ENCODE results near the gene TIMM50.
"Not testable (repeated sequence)": the region's sequence is repeated elsewhere in the genome, so short reads cannot be mapped to it uniquely, and the experiment has no call there.

Gene TIMM50

DNA sequence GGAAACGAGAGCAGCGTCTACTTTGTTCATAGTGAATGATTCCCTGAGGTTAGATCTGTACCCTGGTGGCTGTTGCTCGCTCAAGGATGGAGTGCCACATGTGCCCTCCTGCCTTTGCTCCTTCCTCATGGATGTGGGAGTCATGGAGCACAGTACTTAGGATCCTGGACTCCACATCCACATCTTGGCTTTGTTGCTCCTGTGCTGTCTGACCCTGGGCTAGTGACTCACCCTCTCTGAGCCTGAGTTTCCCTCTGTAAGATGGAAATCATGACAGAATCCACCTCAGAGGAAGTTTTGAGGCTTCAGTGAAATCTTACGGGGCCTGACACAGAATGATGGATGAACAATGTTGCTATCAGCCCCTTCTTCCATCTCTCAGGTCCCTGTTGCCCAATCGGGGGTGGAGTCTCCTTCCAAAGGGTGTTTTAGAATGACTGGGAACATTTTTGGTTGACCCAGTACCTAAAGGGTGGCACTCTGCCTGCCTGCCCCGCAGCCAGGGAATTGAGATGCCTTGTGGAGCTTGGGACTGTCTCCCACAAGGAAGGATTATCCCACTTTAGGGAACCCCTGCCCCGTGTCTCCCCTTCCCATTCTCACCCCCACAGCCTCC lies 9.8 kb upstream of the TIMM50 start:
- no peak for DNase-seq

DNA sequence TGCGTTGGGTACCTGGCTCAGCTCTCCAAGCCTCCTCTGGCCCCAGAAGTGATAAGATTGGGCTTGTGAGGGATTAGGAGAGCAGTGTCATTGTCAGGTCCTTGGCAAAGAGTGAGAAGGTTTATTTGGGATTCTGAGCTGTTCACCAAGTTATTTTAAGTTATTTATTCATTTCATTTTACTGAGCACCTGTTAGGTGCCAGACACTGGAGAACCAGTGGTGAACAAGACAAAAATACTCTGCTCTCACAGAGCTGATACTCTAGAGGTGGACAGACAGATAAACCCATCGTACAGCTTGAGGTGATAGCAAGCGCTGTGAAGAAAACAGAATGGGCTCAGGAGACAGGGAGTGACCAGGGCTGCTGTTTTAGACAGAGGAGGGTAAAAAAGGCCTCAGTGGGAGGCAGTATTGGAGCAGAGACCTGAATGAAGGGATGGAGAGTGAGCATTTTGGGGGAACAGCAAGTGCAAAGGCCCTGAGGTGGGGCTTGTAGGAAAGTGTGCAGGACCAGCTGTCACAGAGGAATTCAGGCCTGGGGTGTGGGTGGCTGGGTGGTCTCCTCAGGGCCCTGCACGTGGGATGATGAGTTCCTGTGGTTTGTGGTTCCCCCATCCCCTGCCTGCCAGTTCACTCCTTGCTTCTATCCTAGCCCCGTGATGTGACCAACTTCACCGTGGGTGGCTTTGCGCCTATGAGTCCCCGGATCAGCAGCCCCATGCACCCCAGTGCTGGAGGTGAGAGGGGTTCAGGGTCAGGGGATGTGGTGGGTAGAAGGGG lies 8.7 kb upstream of the TIMM50 start:
- DNase-seq, result no peak

DNA sequence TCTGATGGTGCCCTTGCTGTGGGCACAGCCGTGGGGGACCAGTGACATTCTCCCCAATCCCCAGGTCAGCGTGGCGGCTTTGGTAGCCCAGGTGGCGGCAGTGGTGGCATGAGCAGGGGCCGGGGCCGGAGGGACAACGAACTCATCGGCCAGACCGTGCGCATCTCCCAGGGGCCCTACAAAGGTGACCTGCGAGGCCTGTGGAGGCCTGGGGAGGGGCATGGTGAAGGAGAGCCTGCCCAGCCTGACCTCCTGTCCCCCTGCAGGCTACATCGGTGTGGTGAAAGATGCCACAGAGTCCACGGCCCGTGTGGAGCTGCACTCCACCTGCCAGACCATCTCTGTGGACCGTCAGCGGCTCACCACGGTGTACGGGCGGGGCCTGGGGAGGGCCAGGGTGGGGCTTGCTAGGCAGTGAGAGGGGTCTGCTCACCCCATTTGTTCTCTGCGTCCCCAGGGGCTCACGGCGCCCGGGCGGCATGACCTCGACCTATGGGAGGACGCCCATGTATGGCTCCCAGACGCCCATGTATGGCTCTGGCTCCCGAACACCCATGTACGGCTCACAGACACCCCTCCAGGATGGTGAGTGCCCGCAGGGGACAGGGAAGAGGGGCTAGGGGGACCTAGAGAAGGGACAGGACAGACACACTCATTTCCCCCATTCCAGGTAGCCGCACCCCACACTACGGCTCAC lies 7.7 kb upstream of the TIMM50 start:
- no peak for DNase-seq

DNA sequence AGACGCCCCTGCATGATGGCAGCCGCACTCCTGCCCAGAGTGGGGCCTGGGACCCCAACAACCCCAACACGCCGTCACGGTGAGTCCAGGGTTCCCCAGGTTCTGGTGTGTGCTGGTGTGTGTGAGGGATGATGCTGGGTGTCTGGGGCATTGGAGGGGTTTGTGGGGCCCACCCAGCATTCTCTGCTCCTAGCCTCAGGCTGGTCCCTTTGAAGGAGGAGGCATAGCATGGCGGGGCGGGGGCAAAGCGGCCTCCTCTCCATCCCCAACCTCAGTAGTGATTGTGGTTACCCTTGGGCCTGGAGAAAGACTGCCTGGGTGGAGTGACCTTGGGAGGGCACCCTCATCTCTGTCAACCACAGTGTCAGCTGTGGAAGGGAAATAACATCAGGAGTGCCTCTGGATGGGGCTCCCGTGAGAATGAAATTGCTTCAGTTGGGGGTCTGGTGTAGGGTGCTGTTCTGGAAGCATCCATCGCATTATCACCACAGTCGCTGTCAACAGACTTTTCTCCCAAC lies 7.1 kb upstream of the TIMM50 start:
- no peak for DNase-seq

DNA sequence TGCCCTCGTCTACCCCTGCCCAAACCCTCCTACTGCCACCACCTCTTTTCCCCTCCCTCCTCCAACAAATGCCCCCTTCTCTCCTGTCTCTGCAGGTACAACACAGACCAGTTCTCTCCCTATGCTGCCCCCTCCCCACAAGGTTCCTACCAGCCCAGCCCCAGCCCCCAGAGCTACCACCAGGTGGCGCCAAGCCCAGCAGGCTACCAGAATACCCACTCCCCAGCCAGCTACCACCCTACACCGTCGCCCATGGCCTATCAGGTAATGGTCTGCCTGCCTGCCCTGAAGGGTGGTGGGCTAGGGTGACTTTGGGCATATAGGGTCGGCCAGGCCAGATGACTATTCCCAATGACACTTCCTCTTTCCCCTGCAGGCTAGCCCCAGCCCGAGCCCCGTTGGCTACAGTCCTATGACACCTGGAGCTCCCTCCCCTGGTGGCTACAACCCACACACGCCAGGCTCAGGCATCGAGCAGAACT lies 6.5 kb upstream of the TIMM50 start:
- peak; percentile 72 for DNase-seq

DNA sequence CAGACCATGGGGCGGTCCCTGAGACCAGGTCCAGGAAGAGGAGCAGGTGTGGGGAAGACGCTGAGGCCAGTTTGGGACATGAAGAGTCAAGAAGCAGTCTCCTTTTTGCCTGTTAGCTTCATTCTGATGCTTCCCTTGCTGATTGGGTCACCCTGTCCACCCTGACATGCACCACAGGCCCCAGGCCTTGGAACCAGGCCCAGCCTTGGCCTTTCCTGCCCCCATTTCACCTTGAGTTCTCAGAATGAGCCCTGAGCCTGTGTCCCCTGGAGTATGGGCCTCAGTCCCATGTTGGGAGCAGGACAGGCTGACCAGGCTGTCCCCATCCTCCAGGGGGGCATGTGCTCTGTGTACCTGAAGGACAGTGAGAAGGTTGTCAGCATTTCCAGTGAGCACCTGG lies 4.9 kb upstream of the TIMM50 start:
- DNase-seq, result no peak

DNA sequence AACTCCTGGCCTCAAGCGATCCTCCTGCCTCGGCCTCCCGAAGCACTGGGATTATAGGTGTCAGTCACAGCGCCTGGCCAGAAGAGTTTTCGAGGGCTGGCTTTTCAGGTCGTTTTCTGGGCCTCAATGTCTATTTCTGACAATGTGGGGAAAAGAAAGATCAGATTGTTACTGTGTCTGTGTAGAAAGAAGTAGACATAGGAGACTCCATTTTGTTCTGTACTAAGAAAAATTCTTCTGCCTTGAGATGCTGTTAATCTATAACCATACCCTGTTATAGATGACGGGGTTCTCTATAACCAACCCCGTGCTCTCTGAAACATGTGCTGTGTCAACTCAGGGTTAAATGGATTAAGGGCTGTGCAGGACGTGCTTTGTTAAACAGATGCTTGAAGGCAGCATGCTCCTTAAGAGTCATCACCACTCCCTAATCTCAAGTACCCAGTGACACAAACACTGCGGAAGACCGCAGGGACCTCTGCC lies 1.3 kb upstream of the TIMM50 start:
- not testable (repeated sequence) for DNase-seq

DNA sequence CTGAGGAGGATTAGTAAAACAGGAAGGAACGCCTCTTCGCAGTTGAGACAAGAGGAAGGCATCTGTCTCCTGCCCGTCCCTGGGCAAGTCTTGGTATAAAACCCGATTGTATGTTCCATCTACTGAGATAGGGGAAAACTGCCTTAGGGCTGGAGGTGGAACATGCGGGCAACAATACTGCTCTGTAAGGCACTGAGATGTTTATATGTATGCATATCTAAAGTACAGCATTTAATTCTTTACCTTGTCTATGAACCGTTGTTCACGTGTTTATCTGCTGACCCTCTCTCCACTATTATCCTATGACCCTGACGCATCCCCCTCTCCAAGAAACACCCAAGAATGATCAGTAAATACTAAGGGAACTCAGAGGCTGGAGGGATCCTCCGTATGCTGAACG lies 722 bp upstream of the TIMM50 start:
- DNase-seq, result no peak

DNA sequence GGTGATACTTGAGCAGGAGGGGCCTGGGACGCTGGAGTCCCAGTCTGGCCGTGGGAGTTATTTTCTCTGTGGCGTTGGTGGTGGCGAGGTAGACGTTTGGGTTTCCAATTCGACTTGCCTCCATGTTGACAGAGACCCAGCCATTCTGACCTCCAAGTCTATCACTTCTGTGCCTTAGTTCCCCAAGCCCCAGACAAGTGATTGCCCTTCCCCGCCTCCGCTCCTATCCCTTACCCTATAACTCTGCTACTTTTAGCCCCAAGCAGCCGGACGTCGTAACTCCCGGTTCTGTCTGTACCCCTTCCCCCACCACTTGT lies 549 bp downstream of the TIMM50 start:
- no peak for DNase-seq

DNA sequence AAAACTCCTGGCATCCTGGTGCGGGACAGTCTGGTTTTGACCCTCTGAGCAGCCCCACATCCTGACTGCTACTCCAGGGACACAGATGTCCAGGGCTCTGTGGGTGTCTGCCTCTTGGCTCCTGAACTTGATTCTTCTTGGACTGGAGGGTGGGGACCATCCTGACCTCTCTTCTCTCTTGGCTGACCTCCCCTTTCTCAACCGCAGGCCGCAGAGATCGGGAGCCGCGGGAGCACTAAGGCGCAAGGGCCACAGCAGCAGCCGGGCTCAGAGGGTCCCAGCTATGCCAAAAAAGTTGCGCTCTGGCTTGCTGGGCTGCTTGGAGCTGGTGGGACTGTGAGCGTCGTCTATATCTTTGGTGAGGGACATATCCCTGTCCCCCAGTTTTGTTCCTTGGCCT lies 1.0 kb downstream of the TIMM50 start:
- DNase-seq, result no peak

DNA sequence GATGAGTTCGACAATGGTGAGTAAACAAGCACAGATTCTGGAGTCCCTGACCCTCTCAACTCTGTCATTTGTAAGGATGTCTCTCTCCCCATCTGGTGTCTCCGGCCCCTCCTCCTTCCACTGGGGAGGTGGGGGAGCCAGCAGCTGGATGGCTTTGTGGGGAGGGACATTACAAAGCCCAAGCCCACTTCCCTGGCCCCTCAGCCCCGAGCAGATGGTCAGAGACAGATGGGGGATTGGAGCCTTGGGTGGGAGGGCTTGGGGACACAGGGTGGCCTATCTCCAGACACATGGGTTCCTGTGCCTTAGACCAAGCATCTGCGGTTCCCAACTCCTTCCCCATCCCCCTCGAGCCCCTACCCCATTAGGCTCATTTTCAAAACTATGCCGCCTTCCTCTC lies 2.5 kb downstream of the TIMM50 start:
- DNase-seq, result no peak

DNA sequence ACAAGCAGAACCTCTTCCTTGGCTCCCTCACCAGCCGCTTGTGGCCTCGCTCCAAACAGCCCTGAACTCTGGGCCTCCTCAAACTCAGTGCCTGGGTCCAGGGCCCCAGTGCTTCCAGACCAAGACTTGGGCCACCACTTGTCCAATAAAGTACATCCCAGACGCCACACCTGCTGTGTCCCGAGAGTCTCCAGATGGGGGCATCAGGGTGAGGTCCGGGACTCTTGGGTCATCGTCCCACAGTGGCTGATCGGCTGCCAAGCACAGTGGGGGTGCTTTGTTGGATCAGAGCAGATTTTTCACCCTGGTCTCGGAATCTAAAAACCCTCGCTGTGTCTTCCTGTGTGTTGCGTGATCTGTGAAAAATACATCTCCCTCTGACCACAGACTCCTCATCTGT lies 9.1 kb downstream of the TIMM50 start:
- no peak for DNase-seq

DNA sequence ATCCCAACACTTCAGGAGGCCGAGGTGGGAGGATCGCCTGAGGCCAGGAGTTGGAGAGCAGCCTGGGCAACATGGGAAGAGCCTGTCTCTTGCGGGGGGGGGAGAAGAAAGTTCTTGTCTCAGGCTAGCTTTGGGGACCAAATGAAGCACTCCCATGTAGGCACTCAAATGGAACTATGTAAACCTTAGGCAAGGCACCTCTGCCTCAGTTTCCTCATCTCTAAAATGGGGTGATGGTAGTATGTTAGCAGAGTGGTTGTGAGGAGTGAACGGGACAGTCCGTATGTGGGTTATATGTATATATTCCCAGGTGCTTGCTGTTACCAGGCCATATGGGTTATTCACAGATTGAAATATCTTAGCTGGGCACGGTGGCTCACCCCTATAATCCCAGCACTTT lies 11.6 kb downstream of the TIMM50 start:
- no peak for DNase-seq

DNA sequence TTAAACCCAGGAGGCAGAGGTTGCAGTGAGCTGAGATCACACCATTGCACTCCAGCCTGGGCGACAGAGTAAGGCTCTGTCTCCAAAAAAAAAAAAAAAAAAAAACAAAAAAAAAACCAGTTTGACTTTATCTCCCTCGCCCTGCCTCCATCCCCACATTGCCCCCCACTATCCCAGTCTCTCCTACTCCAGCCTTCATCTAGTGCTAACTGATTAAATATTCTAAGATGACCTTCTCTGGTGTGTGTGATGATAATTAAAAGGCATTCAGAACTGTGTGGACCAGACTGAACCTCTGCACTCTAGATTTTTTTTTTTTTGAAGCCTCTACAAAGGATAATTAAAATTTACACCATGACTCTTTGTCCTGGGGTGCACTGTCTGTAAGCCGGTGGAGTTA lies 12.2 kb downstream of the TIMM50 start:
- no peak for DNase-seq

DNA sequence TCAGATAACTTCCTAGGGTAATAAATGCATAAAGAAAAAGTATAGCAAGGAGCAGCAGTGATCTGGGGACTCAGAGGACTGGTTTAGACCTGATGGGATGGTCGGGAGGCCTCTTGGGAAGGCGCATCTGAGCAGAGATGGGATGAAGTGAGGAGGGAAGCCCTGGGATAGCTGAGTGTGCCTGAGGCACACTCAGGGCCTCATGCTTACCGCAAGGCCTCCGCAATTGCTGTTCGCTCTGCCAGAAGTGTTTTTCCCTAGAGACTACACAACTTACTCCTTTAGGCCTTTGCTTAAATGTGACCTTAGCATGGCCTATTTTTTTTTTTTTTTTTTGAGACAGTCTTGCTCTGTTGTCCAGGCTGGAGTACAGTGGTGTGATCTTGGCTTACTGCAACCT lies 14.0 kb downstream of the TIMM50 start:
- DNase-seq, result no peak

DNA sequence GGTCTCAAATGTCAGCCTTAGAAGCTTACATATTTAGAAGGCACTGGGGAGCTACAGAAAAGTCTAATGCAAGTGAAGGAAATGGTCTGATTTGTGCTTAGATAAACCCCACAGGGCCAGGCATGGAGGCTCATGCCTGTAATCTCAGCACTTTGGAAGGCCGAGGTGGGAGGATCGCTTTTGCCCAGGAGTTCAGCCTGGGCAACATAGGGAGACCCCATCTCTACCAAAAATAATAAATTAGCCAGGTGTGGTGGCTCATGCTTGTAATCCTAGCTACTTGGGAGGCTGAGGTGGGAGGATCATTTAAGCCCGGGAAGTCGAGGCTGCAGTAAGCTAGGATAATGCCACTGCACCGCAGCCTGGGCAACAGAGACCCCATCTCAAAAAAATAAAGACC lies 15.4 kb downstream of the TIMM50 start:
- no peak for DNase-seq

DNA sequence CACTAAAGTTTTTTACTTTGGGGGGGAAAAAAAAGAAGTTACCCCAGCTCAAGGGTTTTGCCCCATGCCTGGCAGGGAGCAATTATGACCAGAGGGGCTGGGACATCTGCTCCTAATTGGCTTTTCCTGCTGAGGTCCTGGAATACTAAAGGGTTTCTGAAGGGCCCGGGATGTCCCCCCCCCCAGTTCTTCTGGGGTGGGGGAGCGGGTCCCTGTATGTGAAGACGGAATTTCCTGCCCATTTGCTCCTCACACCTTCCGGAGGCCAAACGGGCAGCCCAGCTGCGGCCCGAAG lies 17.0 kb downstream of the TIMM50 start:
- DNase-seq, result no peak

DNA sequence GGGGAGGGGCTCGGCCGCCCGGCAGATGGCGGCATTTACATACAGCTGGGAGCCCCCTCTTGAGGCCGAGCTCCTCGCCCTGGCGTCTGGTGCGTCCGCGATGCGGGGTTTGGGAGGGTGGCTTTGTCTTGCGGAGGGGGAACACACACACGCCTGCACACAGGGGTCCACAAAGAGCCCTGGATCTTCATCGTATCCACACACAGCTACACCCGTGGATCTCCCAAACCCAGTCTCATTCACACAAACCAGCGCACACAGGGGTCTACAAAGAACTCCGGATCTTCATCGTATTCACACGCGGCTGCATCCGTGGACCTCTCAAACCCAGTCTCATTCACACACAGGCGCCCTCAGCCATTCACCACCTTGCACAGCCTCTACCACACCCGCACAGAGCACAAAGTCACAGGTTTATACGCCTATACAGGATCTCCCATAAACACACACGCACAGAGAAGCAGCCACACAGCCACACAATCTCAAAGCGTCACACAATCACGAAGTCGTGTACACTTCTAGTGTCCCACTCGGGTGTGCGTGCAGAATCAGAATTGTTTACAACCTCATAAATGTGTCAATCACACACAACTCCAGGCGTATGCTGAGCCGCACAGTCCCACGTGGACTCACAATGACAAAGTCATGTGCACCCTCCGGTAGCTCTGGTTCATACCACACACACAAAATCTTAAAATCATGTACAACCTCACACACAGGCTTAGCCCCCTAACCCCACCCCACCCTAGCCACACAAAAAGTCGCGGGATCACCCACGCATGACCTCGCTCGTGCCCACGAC lies 17.6 kb downstream of the TIMM50 start:
- no peak for DNase-seq

DNA sequence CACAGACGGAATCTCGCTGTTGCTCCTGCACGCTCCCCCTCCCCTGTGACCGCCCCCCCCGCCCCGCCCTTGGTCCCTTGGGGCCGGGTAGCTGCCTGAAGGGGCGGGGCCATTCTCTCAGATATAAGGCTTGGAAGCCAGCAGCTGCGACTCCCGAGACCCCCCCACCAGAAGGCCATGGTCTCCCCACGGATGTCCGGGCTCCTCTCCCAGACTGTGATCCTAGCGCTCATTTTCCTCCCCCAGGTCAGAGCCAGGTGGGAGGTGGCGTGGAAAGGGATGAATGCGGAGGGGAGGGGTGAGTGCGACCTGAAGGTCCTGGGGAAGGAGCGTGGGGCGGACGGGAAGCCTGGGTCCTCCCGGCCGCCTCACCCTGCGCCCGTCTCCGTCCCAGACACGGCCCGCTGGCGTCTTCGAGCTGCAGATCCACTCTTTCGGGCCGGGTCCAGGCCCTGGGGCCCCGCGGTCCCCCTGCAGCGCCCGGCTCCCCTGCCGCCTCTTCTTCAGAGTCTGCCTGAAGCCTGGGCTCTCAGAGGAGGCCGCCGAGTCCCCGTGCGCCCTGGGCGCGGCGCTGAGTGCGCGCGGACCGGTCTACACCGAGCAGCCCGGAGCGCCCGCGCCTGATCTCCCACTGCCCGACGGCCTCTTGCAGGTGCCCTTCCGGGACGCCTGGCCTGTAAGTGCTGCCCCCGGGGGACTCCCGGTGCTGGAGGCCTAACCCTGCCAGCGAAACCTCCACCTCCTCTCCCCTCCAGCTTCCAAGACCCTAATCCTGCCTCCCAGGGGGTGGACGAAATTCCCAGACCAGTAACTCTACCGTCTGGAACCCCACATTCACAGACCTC lies 18.4 kb downstream of the TIMM50 start, which contains the start of gene DLL3:
Gene DLL3 (plus strand): TSS at position 150 of the 845 bp plus-strand sequence. CDS start 28 bp downstream, at position 178.
- DNase-seq, result no peak

DNA sequence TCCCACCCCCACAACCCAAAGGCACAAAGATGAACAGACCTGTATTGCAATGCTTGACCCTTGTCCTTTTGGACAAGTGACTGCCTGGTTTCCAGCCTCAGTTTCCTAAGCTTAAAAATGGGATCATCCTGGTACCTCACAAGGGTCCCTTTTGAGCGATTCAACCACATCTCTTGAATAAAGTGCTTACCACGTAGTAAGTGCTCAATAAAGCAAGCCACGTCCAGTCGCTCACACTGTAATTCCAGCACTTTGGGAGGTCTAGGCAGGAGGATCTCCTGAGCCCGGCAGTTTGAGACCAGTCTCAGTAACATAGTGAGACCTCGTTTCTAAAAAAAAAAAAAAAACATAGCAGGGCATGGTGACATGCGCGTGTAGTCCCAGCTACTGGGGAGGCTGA lies 19.3 kb downstream of the TIMM50 start:
- no peak for DNase-seq

DNA sequence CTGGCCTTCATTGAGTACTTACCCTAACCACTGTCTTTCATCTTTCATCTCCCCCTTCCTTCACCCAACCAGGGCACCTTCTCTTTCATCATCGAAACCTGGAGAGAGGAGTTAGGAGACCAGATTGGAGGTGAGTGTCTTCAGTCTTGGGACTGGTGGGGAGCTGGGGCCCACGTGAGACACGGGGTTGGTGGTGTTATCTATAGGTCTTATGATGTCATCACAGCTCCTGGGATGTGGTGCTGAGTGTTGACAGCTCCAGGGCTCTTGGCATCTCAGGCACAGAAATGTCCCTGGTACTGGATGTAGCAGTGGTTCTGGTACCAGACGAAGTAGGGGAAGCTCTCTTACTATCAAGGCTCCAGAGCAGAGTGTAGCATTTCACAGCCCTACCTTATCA lies 19.9 kb downstream of the TIMM50 start:
- DNase-seq, result no peak

DNA sequence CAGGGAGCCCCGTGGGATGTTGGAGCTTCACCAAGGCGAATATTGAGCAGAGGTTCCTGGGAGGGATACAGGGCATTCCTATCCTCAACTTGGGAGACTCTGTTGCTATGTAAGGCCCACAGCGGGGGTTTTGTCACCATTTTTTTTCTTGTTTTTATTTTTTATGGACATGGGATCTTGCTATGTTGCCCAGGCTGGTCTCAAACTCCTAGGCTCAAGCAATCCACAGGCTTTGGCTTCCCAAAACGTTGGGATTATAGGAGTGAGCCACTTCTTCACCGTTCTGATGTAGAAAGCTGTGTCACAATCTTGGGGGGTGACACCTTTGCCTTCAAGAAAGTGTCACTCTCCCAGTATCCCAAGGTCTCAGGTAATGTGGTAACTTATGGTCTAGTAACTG lies 20.7 kb downstream of the TIMM50 start:
- no peak for DNase-seq

Measured in activated gamma-delta T cell treated with Interleukin-2 at 50 U/mL for 16 hours (primary cell).